ENCODE measurements around the gene QKI.

- TF ChIP-seq CTCF (IDR thresholded peaks at IDR 0.05; ENCODE audit: low read depth, low read length) = no peak
- no peak for TF ChIP-seq POLR2A (IDR thresholded peaks at IDR 0.05; ENCODE audit: extremely low read depth, insufficient read length)
- no peak for TF ChIP-seq MYC (IDR thresholded peaks at IDR 0.05; ENCODE audit: low read depth, low read length)
- TF ChIP-seq MAX (IDR thresholded peaks at IDR 0.05; ENCODE audit: low read depth, low read length) = no peak
Observed at GRCh38 chr6:163627274-163628062, 212.9 kb downstream of the QKI start.
